ENCODE measurements around the gene IL34.
"Not testable (repeated sequence)": the region's sequence is repeated elsewhere in the genome, so short reads cannot be mapped to it uniquely, and the experiment has no call there.

IL34 gene

GRCh38 chr16:70646260-70647241, at the start of gene IL34:
Gene IL34 (plus strand): TSS chr16:70646559. CDS start chr16:70646948, 389 bp downstream.
- DNase-seq (ENCODE audit: low spot score), result no peak

GRCh38 chr16:70597135-70597835, 49.1 kb upstream of the IL34 start:
- DNase-seq (ENCODE audit: low spot score), result no peak

DNA sequence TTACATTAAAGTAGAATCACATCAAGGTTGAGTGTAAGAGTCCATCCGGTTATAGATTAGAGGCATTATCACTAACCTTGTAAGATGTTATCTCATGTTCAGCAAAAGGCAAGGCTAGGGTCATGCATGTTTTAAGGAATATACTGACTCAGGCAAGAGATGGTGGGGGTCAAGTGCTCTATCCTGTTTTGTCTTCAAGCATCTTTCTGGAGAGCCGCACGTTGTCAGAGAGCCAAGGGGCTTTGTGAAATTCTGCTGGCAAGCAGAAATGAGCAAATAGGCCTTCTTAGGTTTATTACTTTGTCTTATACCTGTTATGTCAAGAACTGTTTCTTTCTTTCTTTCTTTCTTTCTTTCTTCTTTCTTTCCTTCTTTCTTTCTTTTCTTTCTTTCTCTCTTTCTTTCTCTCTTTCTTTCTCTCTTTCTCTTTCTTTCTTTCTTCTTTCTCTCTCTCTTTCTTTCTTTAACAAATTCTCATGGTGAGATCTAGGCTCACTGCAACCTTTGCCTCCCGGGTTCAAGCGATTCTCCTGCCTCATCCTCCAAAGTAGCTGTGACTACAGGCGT, 47.3 kb upstream of the IL34 start:
- DNase-seq (ENCODE audit: low spot score), result no peak

DNA sequence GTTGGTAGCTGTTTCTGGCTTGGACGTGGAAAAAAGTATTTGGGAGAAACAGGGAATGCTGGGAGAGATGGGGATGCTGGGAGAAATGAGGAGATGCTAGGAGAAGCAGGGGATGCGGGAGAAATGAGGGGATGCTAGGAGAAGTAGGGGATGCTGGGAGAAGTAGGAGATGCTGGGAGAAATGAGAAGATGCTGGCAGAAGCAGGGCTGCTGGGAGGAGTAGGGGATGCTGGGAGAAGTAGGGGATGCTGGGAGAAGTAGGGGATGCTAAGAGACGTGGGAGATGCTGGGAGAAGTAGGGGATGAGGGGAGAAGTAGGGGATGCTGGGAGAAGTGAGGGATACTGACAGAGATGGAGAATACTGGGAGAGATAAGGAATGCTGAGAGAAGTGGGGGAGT, 45.6 kb upstream of the IL34 start:
- no peak for DNase-seq (ENCODE audit: low spot score)

DNA sequence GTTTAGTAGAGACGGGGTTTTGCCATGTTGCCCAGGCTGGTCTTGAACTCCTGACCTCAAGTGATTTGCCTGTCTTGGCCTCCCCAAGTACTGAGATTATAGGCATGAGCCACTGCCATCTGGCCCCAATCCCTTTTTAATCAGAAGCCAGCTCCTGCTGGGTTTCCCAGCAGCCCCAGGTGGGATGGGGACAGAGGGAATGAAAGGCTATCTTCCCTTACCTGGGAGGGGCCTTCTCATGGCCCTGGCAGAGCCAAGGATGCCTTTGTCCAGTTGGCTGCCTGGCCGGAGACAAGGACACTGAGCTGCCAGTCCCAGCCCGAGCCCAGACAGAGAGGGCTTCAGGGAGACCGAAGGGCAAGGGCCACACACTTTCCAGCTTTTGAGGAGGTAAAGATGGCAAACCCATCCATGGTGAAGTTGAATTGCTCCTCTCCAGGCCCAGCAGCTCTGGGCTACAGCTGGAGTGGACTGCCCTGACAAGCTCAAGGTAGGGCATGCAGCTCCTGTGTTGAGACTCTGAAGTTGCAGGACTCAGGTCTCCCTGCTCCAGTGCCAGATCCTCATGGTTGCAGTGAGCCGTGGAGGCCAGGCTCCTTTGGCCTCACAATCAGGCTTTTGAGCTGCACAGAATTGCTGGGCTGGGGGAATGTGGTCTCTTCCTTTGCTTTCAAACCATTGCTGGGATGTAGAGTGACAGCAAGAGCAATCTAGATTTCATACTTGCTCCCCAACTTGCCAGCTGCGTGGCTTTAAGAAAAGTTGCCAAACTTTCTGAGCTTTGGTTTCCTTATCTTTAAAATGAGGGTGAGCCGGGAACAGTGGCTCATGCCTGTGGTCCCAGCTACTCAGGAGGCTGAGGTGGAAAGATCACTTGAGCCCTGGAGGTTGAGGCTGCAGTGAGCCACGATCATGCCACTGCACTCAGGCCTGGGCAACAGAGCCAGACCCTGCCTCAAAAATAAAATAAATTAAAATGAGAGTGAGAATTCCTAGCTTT, 44.5 kb upstream of the IL34 start:
- DNase-seq (ENCODE audit: low spot score), result no peak

GRCh38 chr16:70602831-70603230, 43.5 kb upstream of the IL34 start:
- DNase-seq (ENCODE audit: low spot score), result no peak

GRCh38 chr16:70604407-70605282, 41.7 kb upstream of the IL34 start:
- DNase-seq (ENCODE audit: low spot score), result peak; percentile 89

- no peak for DNase-seq (ENCODE audit: low spot score)
Measured at GRCh38 chr16:70605283-70605657, 41.1 kb upstream of the IL34 start.

GRCh38 chr16:70608521-70608920, 37.8 kb upstream of the IL34 start:
- no peak for DNase-seq (ENCODE audit: low spot score)

DNA sequence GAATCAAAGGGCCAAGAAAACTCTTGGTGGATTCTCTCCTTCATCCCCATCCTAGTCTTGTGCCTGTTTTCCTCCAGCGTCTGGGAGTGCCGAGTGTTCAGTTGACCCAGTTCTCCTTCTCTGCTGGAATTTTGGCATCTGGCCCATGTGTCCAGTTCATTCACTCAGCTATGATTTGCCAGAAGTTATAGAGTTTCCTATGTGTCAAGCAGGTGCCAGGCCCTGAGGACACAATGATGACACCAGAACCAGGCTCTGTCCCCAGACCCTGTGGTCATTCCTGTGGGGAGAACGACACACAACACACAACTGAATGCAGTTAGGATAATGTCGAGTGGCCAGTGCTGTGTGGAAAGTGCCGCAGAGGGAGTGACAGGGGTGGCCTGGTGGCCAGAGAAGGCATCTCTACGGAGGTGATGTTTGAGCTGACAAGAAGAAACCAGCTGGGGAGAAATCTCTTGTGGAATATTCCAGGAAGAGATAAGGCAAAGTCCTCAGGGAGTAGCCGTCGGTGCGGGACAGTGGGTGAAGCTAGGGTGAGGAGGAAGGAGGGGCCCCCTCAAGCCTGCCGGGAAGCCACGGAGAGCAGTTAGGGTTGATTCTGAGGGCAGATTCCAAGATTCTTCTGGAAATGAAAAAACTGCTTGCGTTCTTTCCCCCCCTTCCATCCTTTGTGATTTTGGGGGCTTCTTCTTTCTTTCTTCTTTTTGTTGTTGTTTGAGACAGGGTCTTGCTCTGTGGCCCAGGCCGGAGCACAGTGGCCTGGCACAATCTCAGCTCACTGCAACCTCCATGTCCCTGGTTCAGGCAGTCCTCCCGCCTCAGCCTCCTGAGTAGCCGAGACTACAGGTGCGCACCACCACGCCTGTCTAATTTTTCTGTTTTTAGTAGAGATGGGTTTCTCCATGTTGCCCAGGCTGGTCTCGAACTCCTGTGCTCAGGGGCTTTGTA, 35.8 kb upstream of the IL34 start:
- no peak for DNase-seq (ENCODE audit: low spot score)

DNA sequence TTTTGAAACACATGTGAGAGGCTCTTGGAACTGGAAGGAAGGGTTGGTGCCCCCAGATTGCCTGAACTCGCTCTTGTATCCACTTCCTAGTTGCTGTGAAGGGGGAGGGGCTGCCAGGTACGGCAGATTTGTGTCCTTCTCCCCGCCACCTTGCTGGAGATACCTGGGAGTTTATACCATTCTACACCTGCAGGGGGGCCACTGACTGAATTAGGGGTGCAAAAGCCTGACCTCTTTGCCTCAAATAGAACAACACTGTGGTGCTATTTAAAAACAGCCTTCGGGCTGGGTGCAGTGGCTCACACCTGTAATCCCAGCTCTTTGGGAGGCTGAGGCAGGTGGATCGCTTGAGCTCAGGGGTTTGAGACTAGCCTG, 35.1 kb upstream of the IL34 start:
- DNase-seq (ENCODE audit: low spot score), result no peak

- no peak for DNase-seq (ENCODE audit: low spot score)
Measured at GRCh38 chr16:70611785-70612303, 34.5 kb upstream of the IL34 start.

- no peak for DNase-seq (ENCODE audit: low spot score)
Measured at GRCh38 chr16:70612931-70613330, 33.4 kb upstream of the IL34 start.

GRCh38 chr16:70614208-70614951, 32.0 kb upstream of the IL34 start:
- no peak for DNase-seq (ENCODE audit: low spot score)

DNA sequence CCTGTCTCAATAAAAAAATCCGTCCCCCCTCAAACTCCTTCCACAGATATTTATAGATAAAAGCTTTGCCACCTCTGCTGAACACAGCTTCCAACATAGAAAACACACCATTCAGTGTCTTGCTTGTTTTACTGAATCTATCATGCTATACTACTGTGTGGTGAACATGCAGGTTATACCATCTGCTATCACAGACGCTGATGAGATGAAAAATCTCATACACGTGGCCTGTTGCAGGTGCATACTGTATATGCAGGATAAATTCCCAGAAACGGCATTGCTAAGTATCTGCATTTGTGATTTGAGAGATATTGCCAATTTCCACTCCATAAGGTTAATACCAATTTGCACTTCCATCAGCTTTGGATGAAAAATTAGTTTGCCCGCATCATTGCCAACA, 30.4 kb upstream of the IL34 start:
- DNase-seq (ENCODE audit: low spot score), result no peak

- DNase-seq (ENCODE audit: low spot score), result not testable (repeated sequence)
Measured at GRCh38 chr16:70621864-70622263, 24.5 kb upstream of the IL34 start.

DNA sequence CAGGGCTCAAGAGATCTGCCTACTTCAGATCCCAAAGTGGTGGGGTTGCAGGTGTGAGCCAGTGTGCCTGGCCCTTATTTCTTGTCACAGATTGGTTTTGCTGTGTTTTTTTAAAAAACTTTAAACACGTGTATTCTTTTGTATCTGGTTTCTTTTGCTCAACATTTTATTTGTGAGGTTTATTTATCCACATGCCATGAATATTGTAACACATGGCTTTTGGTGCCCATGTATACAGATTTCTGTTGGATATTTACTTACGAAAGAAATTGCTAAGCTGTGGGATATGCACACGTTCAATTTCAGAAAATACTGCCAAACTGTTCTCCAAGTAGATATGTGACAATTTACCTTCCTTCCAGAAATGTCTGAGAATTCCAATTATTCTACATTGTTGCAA, 18.7 kb upstream of the IL34 start:
- DNase-seq (ENCODE audit: low spot score), result no peak

- no peak for DNase-seq (ENCODE audit: low spot score)
Measured at GRCh38 chr16:70630960-70631745, 15.2 kb upstream of the IL34 start.

All from pons (tissue), 1 donor.